Stimulated activated CD8-positive, alpha-beta memory T cell treated with anti-CD3 and anti-CD28 coated beads, Interleukin-12 subunit alpha, Interleukin-12 subunit beta, amount 100 ng/mL, for 4 hours (primary cell): ENCODE measurements around the gene DENND4C.
"Not testable (repeated sequence)": the region's sequence is repeated elsewhere in the genome, so short reads cannot be mapped to it uniquely, and the experiment has no call there.

Experiments used
- DNase-seq: peaks from one replicate; pipeline ENCODE4 v3.0.0-alpha.2; 2020; ENCODE audit warnings: low read depth

The DENND4C gene

GRCh38 chr9:19266778-19267384 lies 36.4 kb downstream of the DENND4C start:
- DNase-seq: not testable (repeated sequence)

GRCh38 chr9:19269582-19269981 lies 39.1 kb downstream of the DENND4C start:
- DNase-seq: no peak

- no peak for DNase-seq
Measured at GRCh38 chr9:19270421-19270949, 40.0 kb downstream of the DENND4C start.

GRCh38 chr9:19271081-19271480 lies 40.6 kb downstream of the DENND4C start:
- DNase-seq: no peak

GRCh38 chr9:19281801-19282200 lies 51.3 kb downstream of the DENND4C start:
- no peak for DNase-seq

- no peak for DNase-seq
Measured at GRCh38 chr9:19283072-19283710, 52.7 kb downstream of the DENND4C start.

- DNase-seq: no peak
Measured at GRCh38 chr9:19284729-19285128, 54.2 kb downstream of the DENND4C start.

GRCh38 chr9:19286634-19287188 lies 56.2 kb downstream of the DENND4C start:
- no peak for DNase-seq

GRCh38 chr9:19288081-19288480 lies 57.6 kb downstream of the DENND4C start:
- DNase-seq: no peak

GRCh38 chr9:19290103-19290502 lies 59.6 kb downstream of the DENND4C start:
- no peak for DNase-seq

- DNase-seq: no peak
Measured at GRCh38 chr9:19294219-19294618, 63.7 kb downstream of the DENND4C start.

GRCh38 chr9:19298436-19299000 lies 68.0 kb downstream of the DENND4C start:
- no peak for DNase-seq

- no peak for DNase-seq
Measured at GRCh38 chr9:19303216-19303615, 72.7 kb downstream of the DENND4C start.

GRCh38 chr9:19306568-19306967 lies 76.1 kb downstream of the DENND4C start:
- DNase-seq: no peak

- DNase-seq: no peak
Measured at GRCh38 chr9:19310246-19310645, 79.8 kb downstream of the DENND4C start.

- no peak for DNase-seq
Measured at GRCh38 chr9:19313573-19313972, 83.1 kb downstream of the DENND4C start.

GRCh38 chr9:19320495-19320894 lies 90.0 kb downstream of the DENND4C start:
- DNase-seq: no peak

GRCh38 chr9:19331877-19332276 lies 101.4 kb downstream of the DENND4C start:
- DNase-seq: no peak

GRCh38 chr9:19336166-19336565 lies 105.7 kb downstream of the DENND4C start:
- no peak for DNase-seq

GRCh38 chr9:19342947-19343346 lies 112.5 kb downstream of the DENND4C start:
- DNase-seq: no peak

- no peak for DNase-seq
Measured at GRCh38 chr9:19358701-19359100, 128.2 kb downstream of the DENND4C start.

- DNase-seq: no peak
Measured at GRCh38 chr9:19369107-19369506, 138.6 kb downstream of the DENND4C start.

GRCh38 chr9:19371942-19372341 lies 141.4 kb downstream of the DENND4C start:
- DNase-seq: no peak
